H1 (cell line): ENCODE data around the gene NR4A1. TPM values are rescaled to one million over a fixed set of nuclear protein-coding genes. Genes with fewer than 3 reads are reported as not detected.

Experiments
- CTCF ChIA-PET: fragments of 300-600 bp; sonication (Branson Sonifier 250); formaldehyde crosslinking; loops from one replicate; lab custom pipeline; 2021; ENCODE audit not compliant: partially characterized antibody; lab: Charles Lee
- POLR2A ChIA-PET: fragments of 300-600 bp; sonication (Branson Sonifier 250); formaldehyde crosslinking; loops from one replicate; lab custom pipeline; 2021; ENCODE audit warnings: inconsistent platforms; ENCODE audit not compliant: partially characterized antibody; lab: Charles Lee
- DNase-seq, 2 experiments: peaks; one replicate each; pipeline versions ENCODE4 v3.0.0 to v3.0.0-alpha.2; 2010 to 2022; ENCODE audit warnings: low spot score in 2 of 2, low read depth in 1 of 2, mixed read lengths in 1 of 2
- FAIRE-seq: peaks from 2 replicates; lab custom pipeline; 2011; peaks lifted over from hg19 to GRCh38; lab: Jason Lieb, UNC
- H2AFZ ChIP-seq: 2 replicates; pipeline ENCODE4 v1.8.1; 2012; ENCODE audit warnings: low read length, inconsistent platforms
- H2AK5ac ChIP-seq: 2 replicates; pipeline ENCODE4 v1.6.1; 2013; ENCODE audit warnings: low read depth, low read length
- H2BK120ac ChIP-seq: replicated peaks from 2 replicates; pipeline ENCODE3; 2013; ENCODE audit warnings: low read depth, low read length, inconsistent platforms
- H2BK12ac ChIP-seq: 2 replicates; pipeline ENCODE4 v1.6.1; 2013; ENCODE audit warnings: low read depth, low read length
- H2BK15ac ChIP-seq: 2 replicates; pipeline ENCODE4 v1.6.1; 2013; ENCODE audit warnings: low read length
- H2BK20ac ChIP-seq: 2 replicates; pipeline ENCODE4 v1.6.1; 2013; ENCODE audit warnings: low read length
- H2BK5ac ChIP-seq: 2 replicates; pipeline ENCODE4 v1.6.1; 2013; ENCODE audit warnings: low read depth, low read length
- H3K14ac ChIP-seq: 2 replicates; pipeline ENCODE4 v1.6.1; 2013; ENCODE audit warnings: inconsistent platforms; ENCODE audit not compliant: insufficient read length
- H3K18ac ChIP-seq: 2 replicates; pipeline ENCODE4 v1.6.1; 2013; ENCODE audit warnings: low read length; ENCODE audit errors: extremely low read depth
- H3K23ac ChIP-seq: 2 replicates; pipeline ENCODE4 v1.6.1; 2013; ENCODE audit warnings: inconsistent platforms; ENCODE audit not compliant: insufficient read length
- H3K23me2 ChIP-seq: 2 replicates; pipeline ENCODE4 v1.6.1; 2013; ENCODE audit warnings: low read depth, low read length
- H3K27ac ChIP-seq: 2 replicates; pipeline ENCODE4 v1.6.1; 2011; ENCODE audit warnings: low read depth, low read length, inconsistent platforms
- H3K27me3 ChIP-seq, 4 experiments: replicated peaks in 1 of 4; 1 replicate in 1 of 4; 2 replicates in 3 of 4; pipeline versions ENCODE4 v1.6.1 to v1.8.1; 2011 to 2013; ENCODE audit warnings: low read length in 3 of 4, mild to moderate bottlenecking in 3 of 4, inconsistent platforms in 2 of 4, mixed read lengths in 2 of 4, moderate library complexity in 1 of 4; ENCODE audit not compliant: control insufficient read depth in 3 of 4, insufficient read depth in 3 of 4; ENCODE audit errors: extremely low read depth in 1 of 4
- H3K36me3 ChIP-seq, 4 experiments: 2 replicates each; pipeline versions ENCODE4 v1.6.1 to v1.8.1; 2011 to 2013; ENCODE audit warnings: mild to moderate bottlenecking in 4 of 4, low read length in 3 of 4, moderate library complexity in 2 of 4, control low read depth in 1 of 4, inconsistent platforms in 1 of 4; ENCODE audit not compliant: insufficient read depth in 4 of 4, control insufficient read depth in 2 of 4
- H3K4ac ChIP-seq: replicated peaks from 2 replicates; pipeline ENCODE3; 2013; ENCODE audit warnings: low read length, low read depth, mixed read lengths, inconsistent platforms; ENCODE audit not compliant: insufficient read length
- H3K4me1 ChIP-seq, 4 experiments: replicated peaks in 1 of 4; 1 replicate in 1 of 4; 2 replicates in 3 of 4; pipeline versions ENCODE4 v1.6.1 to v1.8.1; 2011 to 2013; ENCODE audit warnings: low read length in 3 of 4, inconsistent platforms in 2 of 4, mixed read lengths in 1 of 4; ENCODE audit not compliant: insufficient read depth in 4 of 4, control insufficient read depth in 3 of 4
- H3K4me2 ChIP-seq, 2 experiments: 2 replicates each; pipeline versions ENCODE4 v1.6.1 to v1.8.1; 2011 to 2013; ENCODE audit warnings: low read depth in 2 of 2, low read length in 2 of 2, control low read depth in 1 of 2, inconsistent platforms in 1 of 2, mild to moderate bottlenecking in 1 of 2; ENCODE audit not compliant: insufficient read depth in 1 of 2
- H3K4me3 ChIP-seq, 4 experiments: fragments of 200-600, 300-600 bp in 1 of 4; sonication (generic), shearing (Covaris generic), sonication (Bioruptor Twin) in 1 of 4; 2 replicates each; pipeline versions ENCODE4 v1.5.1 to v1.8.1; 2011 to 2016; ENCODE audit warnings: low read length in 4 of 4, low read depth in 3 of 4, control low read depth in 2 of 4, inconsistent platforms in 2 of 4, mild to moderate bottlenecking in 2 of 4, mixed read lengths in 1 of 4, moderate library complexity in 1 of 4; ENCODE audit not compliant: insufficient read depth in 2 of 4; ENCODE audit errors: extremely low read depth in 1 of 4
- H3K56ac ChIP-seq: replicated peaks from 2 replicates; pipeline ENCODE3; 2013; ENCODE audit warnings: low read depth, mild to moderate bottlenecking, mixed read lengths, low read length, inconsistent platforms; ENCODE audit not compliant: insufficient read length
- H3K79me1 ChIP-seq: 2 replicates; pipeline ENCODE4 v1.6.1; 2013; ENCODE audit warnings: low read depth, low read length, control low read depth
- H3K79me2 ChIP-seq, 2 experiments: 2 replicates each; pipeline versions ENCODE4 v1.6.1 to v1.8.1; 2012 to 2013; ENCODE audit warnings: low read length in 2 of 2, mild to moderate bottlenecking in 2 of 2, inconsistent platforms in 1 of 2; ENCODE audit not compliant: insufficient read depth in 2 of 2, control insufficient read depth in 1 of 2
- H3K9ac ChIP-seq, 4 experiments: replicated peaks in 1 of 4; 1 replicate in 1 of 4; 2 replicates in 3 of 4; pipeline versions ENCODE4 v1.6.1 to v1.8.1; 2011 to 2013; ENCODE audit warnings: low read depth in 3 of 4, low read length in 3 of 4, control low read depth in 2 of 4, mild to moderate bottlenecking in 2 of 4, moderate library complexity in 2 of 4, inconsistent platforms in 1 of 4; ENCODE audit errors: extremely low read depth in 1 of 4
- H3K9me3 ChIP-seq, 2 experiments: 2 replicates each; pipeline versions ENCODE4 v1.6.1 to v1.8.1; 2012 to 2013; ENCODE audit warnings: mild to moderate bottlenecking in 2 of 2, moderate library complexity in 2 of 2, control low read depth in 1 of 2, inconsistent platforms in 1 of 2, low read depth in 1 of 2, low read length in 1 of 2, mixed read lengths in 1 of 2; ENCODE audit not compliant: insufficient read depth in 2 of 2
- H4K20me1 ChIP-seq, 2 experiments: replicated peaks in 1 of 2; 2 replicates each; pipeline versions ENCODE3 to v1.8.1; 2011 to 2013; ENCODE audit warnings: inconsistent platforms in 2 of 2, low read length in 2 of 2, mild to moderate bottlenecking in 1 of 2; ENCODE audit not compliant: insufficient read depth in 2 of 2, control insufficient read depth in 1 of 2
- H4K5ac ChIP-seq: 2 replicates; pipeline ENCODE4 v1.6.1; 2013; ENCODE audit warnings: low read length, low read depth, mixed read lengths, inconsistent platforms; ENCODE audit not compliant: insufficient read length
- H4K8ac ChIP-seq: 2 replicates; pipeline ENCODE4 v1.8.0; 2013; ENCODE audit warnings: mild to moderate bottlenecking, moderate library complexity, low read length, inconsistent platforms; ENCODE audit not compliant: insufficient read depth; ENCODE audit errors: extremely low read depth
- H4K91ac ChIP-seq: replicated peaks from 2 replicates; pipeline ENCODE3; 2013; ENCODE audit warnings: low read length, mixed read lengths, inconsistent platforms; ENCODE audit not compliant: insufficient read length
- POLR2AphosphoS5 ChIP-seq: IDR thresholded peaks from 2 replicates; pipeline ENCODE4 v1.6.1; 2011; ENCODE audit warnings: low read depth, low read length
- WGBS, 2 experiments: shearing (Covaris generic) in 1 of 2; methylation state at CpG; one replicate each; pipeline versions ENCODE4 v1.1.6 to v1.1.7; 2013 to 2015; ENCODE audit warnings: low lambda C conversion rate in 2 of 2, mixed read lengths in 2 of 2, inconsistent platforms in 1 of 2, low coverage in 1 of 2, missing lambda C conversion rate in 1 of 2; ENCODE audit not compliant: insufficient replicate concordance in 2 of 2, insufficient coverage in 1 of 2, insufficient read length in 1 of 2; ENCODE audit errors: extremely low coverage in 1 of 2, missing lambda C conversion rate in 1 of 2; 5-methylcytosine and 5-hydroxymethylcytosine counted together
- polyA plus RNA-seq, 7 experiments: library from polyadenylated mRNA; depleted of rRNA in 3 of 7; stranded (reverse) in 5 of 7; unstranded in 2 of 7; fragments of >200 nt in 5 of 7; fragments of 200-250 nt in 2 of 7; gene quantifications; 1 replicate in 5 of 7; 2 replicates in 1 of 7; 4 replicates in 1 of 7; pipeline versions ENCODE4 v1.2.1 to v1.2.3, GENCODE V29; 2011 to 2013; ENCODE audit warnings: missing spikeins in 2 of 7, mixed read lengths in 2 of 7
- total RNA-seq: library from RNA; stranded (reverse); fragmentation: NEBNext Ultra II Directional; extraction: Animal tissue kit (Norgen Biotek cat#: 25700); gene quantifications from 2 replicates; pipeline ENCODE4 v1.2.1, GENCODE V29; 2021

The NR4A1 gene
- total and polyA plus RNA-seq, 2 of the 8 experiments (the other 6 are each of a cell fraction or from before 2014, with no cell fraction given), result 18.7 to 23.3 TPM

GRCh38 chr12:52046859-52047258, 4.4 kb upstream of the NR4A1 start:
- Histone ChIP-seq H3K27me3 (peaks cover 4 to 31% (median 28%) of the 10 kb centered on the region in 4 experiments), H3K4me3 (no peak overlapping the region), H2BK15ac (no peak overlapping the region), H3K9me3 (no peaks in the 10 kb centered on the region), H2AK5ac (no peak overlapping the region), H4K5ac (no peak overlapping the region), H3K4ac (no peak overlapping the region), H2AFZ (no peak overlapping the region), H4K8ac (no peak overlapping the region), H3K27ac (no peak overlapping the region), H3K79me2 (no peaks in the 10 kb centered on the region), H3K9ac (no peak overlapping the region), H3K18ac (no peak overlapping the region), H3K14ac (no peak overlapping the region), H2BK20ac (no peak overlapping the region), H2BK5ac (no peak overlapping the region), H3K56ac (no peak overlapping the region), H3K36me3 (no peaks in the 10 kb centered on the region; a peak in 2 of 8 replicates), H4K20me1 (peaks cover 7 to 26% of the 10 kb centered on the region in 2 experiments), H4K91ac (no peak overlapping the region), H3K4me1 (peaks cover 0 to 14% (median 8%) of the 10 kb centered on the region in 4 experiments; a peak in 6 of 7 replicates), H3K23me2 (peaks cover 14% of the 10 kb centered on the region), H3K79me1 (no peaks in the 10 kb centered on the region; the same call in 1 of the 2 replicates), H2BK12ac (no peak overlapping the region), H2BK120ac (no peak overlapping the region), H3K4me2 (no peak overlapping the region), H3K23ac (no peak overlapping the region)
- ChIA-PET POLR2A (interaction anchor here (0.8 to 3.1 kb wide), 8 partner anchors 8 to 79 kb away, joined by 3 to 21 read pairs (median 4); no protein-coding TSS in a partner anchor), CTCF (interaction anchor here (0.8 to 15.8 kb wide), 10 partner anchors 8 to 124 kb away, joined by 3 to 294 read pairs (median 4); partner anchors contain the start of gene ATG101)
- no peak for FAIRE-seq
- 89% methylated on average over 7 of the region's 7 CpGs; no CpG with 5 or more reads in 1 of the 2 experiments for WGBS, 2 experiments
- DNase-seq, result no peak
- TF ChIP-seq POLR2AphosphoS5, result no peak; the same call in 1 of the 2 replicates
